ENCODE data around the gene CDH4. TPM values are rescaled to one million over a fixed set of nuclear protein-coding genes. Genes with fewer than 3 reads are reported as not detected.

Gene CDH4
- total and polyA plus RNA-seq, 9 of the 15 experiments (the other 6 are each of a cell fraction or from before 2014, with no cell fraction given) = 0.04 TPM; not detected in 8

DNA sequence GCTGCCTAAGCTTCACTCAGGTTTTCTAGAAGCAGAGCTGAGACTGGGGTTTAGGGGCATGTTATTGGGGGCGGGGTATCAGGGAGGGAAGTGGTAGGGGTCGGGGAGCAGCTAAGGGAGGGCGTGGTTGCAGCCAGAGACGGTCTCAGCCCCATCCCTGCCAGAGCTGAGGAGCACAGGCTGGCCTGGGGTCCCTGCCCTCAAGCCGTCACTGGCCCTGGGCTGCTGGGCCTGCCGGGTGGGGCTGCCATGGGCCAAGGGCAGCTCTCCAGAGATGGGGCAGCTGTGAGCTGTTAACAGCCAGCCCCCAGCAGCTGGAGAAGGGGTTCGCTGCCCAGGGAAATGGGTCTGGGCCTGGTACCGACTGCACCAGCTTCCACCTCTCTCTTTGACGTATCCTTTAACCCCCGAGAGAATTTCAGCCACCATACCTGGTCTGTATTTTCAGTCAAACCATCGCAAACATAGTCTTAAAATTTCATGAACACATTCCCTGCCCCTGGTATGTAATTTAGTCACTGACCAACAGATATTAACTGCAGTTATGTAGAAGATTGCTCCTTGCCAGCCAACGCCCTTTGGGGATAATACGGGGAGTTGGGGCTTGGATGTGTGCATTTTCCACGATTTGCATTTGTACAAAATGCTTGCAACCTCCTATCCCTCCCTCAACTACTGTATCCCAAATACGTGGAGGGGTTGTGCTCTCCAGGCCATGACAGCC, 560.2 kb downstream of the CDH4 start:
- no peak overlapping the region for H3K9ac ChIP-seq (ENCODE audit: insufficient read depth in 1 of 2, low read depth in 2 of 2, low read length in 2 of 2)
- no peak for FAIRE-seq

More for the DNA sequence above, 560.2 kb downstream of the CDH4 start:
- WGBS (ENCODE audit: insufficient coverage, low coverage, missing lambda C conversion rate) = 1% methylated on average over 11 of the region's 15 CpGs
- in situ Hi-C loops (cut with MboI) (no loop called here), intact Hi-C loops (cut with micrococcal nuclease) (no loop called here)
- CTCF ChIA-PET (ENCODE audit: low intra/inter-chr PET ratio) = no interaction called here
- H3K4me2 ChIP-seq (ENCODE audit: insufficient read depth, low read length) = no peak overlapping the region
- 0 out of 2 replicates have a peak, but pooled peaks cover 3% of the 10 kb centered on the region for H4K20me1 ChIP-seq (replicated peaks; ENCODE audit: control insufficient read depth, insufficient read depth, low read length)
- POLR2A ChIA-PET = interaction anchor here (1.9 kb wide), 1 partner anchor 13 kb away, joined by 6 read pairs; no protein-coding TSS in a partner anchor
- DNase-seq (ENCODE audit: extremely low read depth in 1 of 4, low spot score in 3 of 4) (no peak), ATAC-seq (no peak)
- no peaks in the 10 kb centered on the region for H3K9me3 ChIP-seq (replicated peaks; ENCODE audit: control insufficient read depth, insufficient read depth, low read depth, low read length)
- H3K9me1 ChIP-seq (ENCODE audit: control insufficient read depth, insufficient read depth, low read length) = no peaks in the 10 kb centered on the region
- BruUV-seq (replicated peaks) = no TSS peak
- TF ChIP-seq TGIF2 (CRISPR knock-in tag; IDR thresholded peaks at IDR 0.05) (no peak), CBFA2T2 (conservative IDR thresholded peaks at IDR 0.05) (no peak), ZBTB17 (CRISPR knock-in tag; IDR thresholded peaks at IDR 0.05) (no peak), TEAD1 (CRISPR knock-in tag; IDR thresholded peaks at IDR 0.05) (no peak), SAFB2 (IDR thresholded peaks at IDR 0.05; ENCODE audit: borderline replicate concordance, low read depth, low read length, severe bottlenecking) (no peak), BHLHE40 (IDR thresholded peaks at IDR 0.05; ENCODE audit: low read length) (no peak), SIRT6 (IDR thresholded peaks at IDR 0.05; ENCODE audit: low read depth, low read length) (no peak), SP2 (IDR thresholded peaks at IDR 0.05; ENCODE audit: extremely low read depth, low read depth, low read length, poor library complexity, severe bottlenecking) (no peak), ZNF140 (CRISPR knock-in tag; IDR thresholded peaks at IDR 0.05) (no peak), KDM4B (IDR thresholded peaks at IDR 0.05; ENCODE audit: borderline replicate concordance in 2 of 2, low read depth in 1 of 2) (no peak), ZEB2 (IDR thresholded peaks at IDR 0.05) (no peak), L3MBTL2 (IDR thresholded peaks at IDR 0.05) (no peak), MYBL2 (IDR thresholded peaks at IDR 0.05; ENCODE audit: low read depth) (no peak), MYBL2 (CRISPR knock-in tag; IDR thresholded peaks at IDR 0.05; ENCODE audit: borderline replicate concordance) (no peak), SMAD3 (CRISPR knock-in tag; conservative IDR thresholded peaks at IDR 0.05) (no peak), RHOXF2B (CRISPR knock-in tag; conservative IDR thresholded peaks at IDR 0.05) (no peak)
- TF ChIP-seq, protein P1, sequence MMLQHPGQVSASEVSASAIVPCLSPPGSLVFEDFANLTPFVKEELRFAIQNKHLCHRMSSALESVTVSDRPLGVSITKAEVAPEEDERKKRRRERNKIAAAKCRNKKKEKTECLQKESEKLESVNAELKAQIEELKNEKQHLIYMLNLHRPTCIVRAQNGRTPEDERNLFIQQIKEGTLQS (IDR thresholded peaks at IDR 0.05) = no peak
- TF ChIP-seq, protein P1 (CRISPR knock-in tag; conservative IDR thresholded peaks at IDR 0.05) = no peak
- TF ChIP-seq, protein P2, sequence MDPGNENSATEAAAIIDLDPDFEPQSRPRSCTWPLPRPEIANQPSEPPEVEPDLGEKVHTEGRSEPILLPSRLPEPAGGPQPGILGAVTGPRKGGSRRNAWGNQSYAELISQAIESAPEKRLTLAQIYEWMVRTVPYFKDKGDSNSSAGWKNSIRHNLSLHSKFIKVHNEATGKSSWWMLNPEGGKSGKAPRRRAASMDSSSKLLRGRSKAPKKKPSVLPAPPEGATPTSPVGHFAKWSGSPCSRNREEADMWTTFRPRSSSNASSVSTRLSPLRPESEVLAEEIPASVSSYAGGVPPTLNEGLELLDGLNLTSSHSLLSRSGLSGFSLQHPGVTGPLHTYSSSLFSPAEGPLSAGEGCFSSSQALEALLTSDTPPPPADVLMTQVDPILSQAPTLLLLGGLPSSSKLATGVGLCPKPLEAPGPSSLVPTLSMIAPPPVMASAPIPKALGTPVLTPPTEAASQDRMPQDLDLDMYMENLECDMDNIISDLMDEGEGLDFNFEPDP (CRISPR knock-in tag; IDR thresholded peaks at IDR 0.05) = no peak
- H3K4me3 ChIP-seq = no peak overlapping the region
- no peaks in the 10 kb centered on the region; a peak in 1 of 5 replicates for H3K4me1 ChIP-seq (replicated peaks in 1 of 2; ENCODE audit: control insufficient read depth in 2 of 2, insufficient read depth in 2 of 2, low read length in 2 of 2)
- peaks cover 48 to 89% of the 10 kb centered on the region in 2 experiments; a peak in 4 of 5 replicates for H3K27me3 ChIP-seq (ENCODE audit: control insufficient read depth in 2 of 2, insufficient read depth in 2 of 2, low read length in 2 of 2)
- no peak overlapping the region for H3K27ac ChIP-seq (ENCODE audit: extremely low read depth, low read depth, low read length)
- H3K79me2 ChIP-seq (ENCODE audit: control insufficient read depth, insufficient read depth, low read length) = no peaks in the 10 kb centered on the region
- H2AFZ ChIP-seq (ENCODE audit: low read depth, low read length) = no peak overlapping the region
- H3K36me3 ChIP-seq (ENCODE audit: control insufficient read depth, insufficient read depth, low read length) = no peaks in the 10 kb centered on the region
